H9 (cell line): ENCODE measurements around the gene MED7. TPM values are rescaled to one million over a fixed set of nuclear protein-coding genes. Genes with fewer than 3 reads are reported as not detected.

ENCODE experiments used
- DNase-seq: peaks from one replicate; pipeline ENCODE4 v3.0.0-alpha.2; 2017
- H2AFZ ChIP-seq: one replicate; pipeline ENCODE4 v1.6.1; 2013; ENCODE audit warnings: mild to moderate bottlenecking, low read length, control low read depth, moderate library complexity
- H2AK5ac ChIP-seq: 2 replicates; pipeline ENCODE4 v1.6.1; 2013; ENCODE audit warnings: low read length, control low read depth, mixed read lengths; ENCODE audit not compliant: insufficient read length
- H2BK120ac ChIP-seq: one replicate; pipeline ENCODE4 v1.6.1; 2013; ENCODE audit warnings: low read depth, mild to moderate bottlenecking, low read length, control low read depth, inconsistent platforms; ENCODE audit not compliant: poor library complexity, severe bottlenecking
- H2BK12ac ChIP-seq: 2 replicates; pipeline ENCODE4 v1.6.1; 2013; ENCODE audit warnings: low read length, control low read depth, mixed read lengths, low read depth; ENCODE audit not compliant: insufficient read length
- H2BK15ac ChIP-seq: 2 replicates; pipeline ENCODE4 v1.6.1; 2013; ENCODE audit warnings: low read depth, low read length, control low read depth
- H2BK20ac ChIP-seq: one replicate; pipeline ENCODE4 v1.6.1; 2013; ENCODE audit warnings: low read depth, mild to moderate bottlenecking, low read length, control low read depth, inconsistent platforms; ENCODE audit not compliant: poor library complexity, severe bottlenecking
- H2BK5ac ChIP-seq: 2 replicates; pipeline ENCODE4 v1.6.1; 2013; ENCODE audit warnings: low read length, control low read depth, mixed read lengths; ENCODE audit not compliant: insufficient read length
- H3K14ac ChIP-seq: 2 replicates; pipeline ENCODE4 v1.6.1; 2013; ENCODE audit warnings: low read length, control low read depth; ENCODE audit not compliant: insufficient read depth
- H3K18ac ChIP-seq: 2 replicates; pipeline ENCODE4 v1.6.1; 2013; ENCODE audit warnings: low read depth, mild to moderate bottlenecking, mixed read lengths, low read length, control low read depth; ENCODE audit not compliant: insufficient read length
- H3K23ac ChIP-seq: 2 replicates; pipeline ENCODE4 v1.6.1; 2013; ENCODE audit warnings: low read length, control low read depth, mixed read lengths, low read depth; ENCODE audit not compliant: insufficient read length
- H3K23me2 ChIP-seq: 2 replicates; pipeline ENCODE4 v1.6.1; 2013; ENCODE audit warnings: low read depth, mild to moderate bottlenecking, mixed read lengths, low read length, control low read depth; ENCODE audit not compliant: insufficient read length, poor library complexity, severe bottlenecking
- H3K27ac ChIP-seq: 2 replicates; pipeline ENCODE4 v1.5.1; 2013; ENCODE audit warnings: low read length, control low read depth, mixed read lengths, low read depth; ENCODE audit not compliant: insufficient read length
- H3K27me3 ChIP-seq: 2 replicates; pipeline ENCODE4 v1.6.1; 2013; ENCODE audit warnings: low read length, control low read depth, inconsistent platforms; ENCODE audit not compliant: insufficient read depth
- H3K4ac ChIP-seq: 2 replicates; pipeline ENCODE4 v1.6.1; 2013; ENCODE audit warnings: low read depth, mild to moderate bottlenecking, control low read depth, inconsistent platforms, low read length, moderate library complexity
- H3K4me1 ChIP-seq: 2 replicates; pipeline ENCODE4 v1.6.1; 2013; ENCODE audit warnings: low read length, control low read depth, inconsistent platforms; ENCODE audit not compliant: insufficient read depth
- H3K4me2 ChIP-seq: 2 replicates; pipeline ENCODE4 v1.6.1; 2013; ENCODE audit warnings: low read length, control low read depth, mixed read lengths; ENCODE audit not compliant: insufficient read length, insufficient read depth
- H3K56ac ChIP-seq: 2 replicates; pipeline ENCODE4 v1.6.1; 2013; ENCODE audit warnings: low read depth, mild to moderate bottlenecking, mixed read lengths, low read length, control low read depth; ENCODE audit not compliant: insufficient read length
- H3K79me1 ChIP-seq: 2 replicates; pipeline ENCODE4 v1.6.1; 2013; ENCODE audit warnings: low read depth, mild to moderate bottlenecking, moderate library complexity, low read length, control low read depth, inconsistent platforms; ENCODE audit not compliant: insufficient read depth, poor library complexity, severe bottlenecking
- H3K79me2 ChIP-seq: 2 replicates; pipeline ENCODE4 v1.6.1; 2013; ENCODE audit warnings: low read length, control low read depth, inconsistent platforms; ENCODE audit not compliant: insufficient read depth
- H3K9ac ChIP-seq: 2 replicates; pipeline ENCODE4 v1.6.1; 2013; ENCODE audit warnings: low read length, control low read depth, mixed read lengths; ENCODE audit not compliant: insufficient read length; ENCODE audit errors: extremely low read depth
- H3K9me3 ChIP-seq: one replicate; pipeline ENCODE4 v1.6.1; 2013; ENCODE audit warnings: low read depth, low read length, inconsistent platforms; ENCODE audit not compliant: control insufficient read depth
- H3T11ph ChIP-seq: one replicate; pipeline ENCODE4 v1.6.1; 2013; ENCODE audit warnings: mild to moderate bottlenecking, low read length, control low read depth, inconsistent platforms
- H4K20me1 ChIP-seq: one replicate; pipeline ENCODE4 v1.6.1; 2013; ENCODE audit not compliant: control insufficient read depth, insufficient read length, insufficient read depth
- H4K5ac ChIP-seq: 2 replicates; pipeline ENCODE4 v1.6.1; 2013; ENCODE audit warnings: low read depth, mild to moderate bottlenecking, mixed read lengths, low read length, control low read depth; ENCODE audit not compliant: insufficient read length
- H4K8ac ChIP-seq: replicated peaks from 2 replicates; pipeline ENCODE4 v1.6.1; 2013; ENCODE audit warnings: low read length, control low read depth, mixed read lengths, low read depth; ENCODE audit not compliant: insufficient read length
- H4K91ac ChIP-seq: 2 replicates; pipeline ENCODE4 v1.6.1; 2013; ENCODE audit warnings: low read depth, mild to moderate bottlenecking, moderate library complexity, mixed read lengths, low read length, control low read depth; ENCODE audit not compliant: insufficient read length
- H3K27ac Mint-ChIP-seq, 3 experiments: 2 replicates in 2 of 3; 3 replicates in 1 of 3; pipeline ENCODE4 v1.8.0; 2020 to 2021; ENCODE audit warnings: mixed read lengths in 3 of 3, mild to moderate bottlenecking in 1 of 3, moderate library complexity in 1 of 3
- H3K27me3 Mint-ChIP-seq: 2 replicates; pipeline ENCODE4 v1.8.0; 2021; ENCODE audit warnings: low read depth, mild to moderate bottlenecking, moderate library complexity, mixed read lengths
- H3K36me3 Mint-ChIP-seq, 3 experiments: 2 replicates in 2 of 3; 3 replicates in 1 of 3; pipeline ENCODE4 v1.8.0; 2020 to 2021; ENCODE audit warnings: low read depth in 3 of 3, mixed read lengths in 3 of 3; ENCODE audit not compliant: insufficient read depth in 1 of 3
- H3K4me1 Mint-ChIP-seq, 2 experiments: 2 replicates each; pipeline ENCODE4 v1.8.0; 2020; ENCODE audit warnings: mixed read lengths in 2 of 2
- H3K4me3 Mint-ChIP-seq, 2 experiments: 2 replicates in 1 of 2; 3 replicates in 1 of 2; pipeline ENCODE4 v1.8.0; 2020 to 2021; ENCODE audit warnings: mild to moderate bottlenecking in 2 of 2, mixed read lengths in 2 of 2, moderate library complexity in 1 of 2
- H3K9me3 Mint-ChIP-seq, 2 experiments: 2 replicates in 1 of 2; 3 replicates in 1 of 2; pipeline ENCODE4 v1.8.0; 2020; ENCODE audit warnings: mild to moderate bottlenecking in 2 of 2, mixed read lengths in 2 of 2, moderate library complexity in 1 of 2
- CTCF ChIP-seq: fragments of 200-600 bp; sonication (generic); conservative IDR thresholded peaks from 3 replicates; pipeline ENCODE4 v1.8.0; 2021; ENCODE audit warnings: antibody characterized with exemption, mild to moderate bottlenecking
- WGBS: extraction: QIAGEN DNeasy Blood & Tissue Kit; methylation state at CpG from one replicate; pipeline ENCODE4 v1.1.7; 2013; ENCODE audit warnings: missing lambda C conversion rate, low lambda C conversion rate, mixed read lengths; ENCODE audit not compliant: insufficient read length; ENCODE audit errors: extremely low coverage; 5-methylcytosine and 5-hydroxymethylcytosine counted together
- total RNA-seq: library from RNA; stranded (reverse); gene quantifications from 2 replicates; pipeline ENCODE4 v1.2.1, GENCODE V29; 2021

MED7 gene
- total RNA-seq, 1 experiment from 2014 or later: 10.7 TPM

- peaks cover 0 to 3% (median 0%) of the 10 kb centered on the region in 3 experiments; a peak in 2 of 7 replicates for H3K36me3 Mint-ChIP-seq
- no peak overlapping the region for H3K4me3 Mint-ChIP-seq
- Histone ChIP-seq H2AFZ (no peak overlapping the region), H3K4me1 (no peaks in the 10 kb centered on the region), H3T11ph (no peak overlapping the region), H2BK5ac (no peak overlapping the region), H3K27ac (no peak overlapping the region), H2BK20ac (no peak overlapping the region), H3K56ac (no peak overlapping the region), H3K27me3 (no peaks in the 10 kb centered on the region), H3K9ac (no peak overlapping the region), H4K5ac (no peak overlapping the region), H4K91ac (no peak overlapping the region), H2AK5ac (no peak overlapping the region), H3K18ac (no peak overlapping the region), H4K8ac (no peak overlapping the region), H3K23me2 (no peaks in the 10 kb centered on the region), H2BK15ac (no peak overlapping the region), H3K4ac (no peak overlapping the region), H3K79me2 (no peaks in the 10 kb centered on the region), H2BK12ac (no peak overlapping the region), H3K23ac (no peak overlapping the region), H3K9me3 (no peaks in the 10 kb centered on the region), H2BK120ac (no peak overlapping the region), H3K14ac (no peak overlapping the region), H3K79me1 (no peaks in the 10 kb centered on the region), H4K20me1 (no peaks in the 10 kb centered on the region), H3K4me2 (no peak overlapping the region)
- H3K9me3 Mint-ChIP-seq: peaks cover 1 to 3% of the 10 kb centered on the region in 2 experiments; a peak in 4 of 5 replicates
- peaks cover 16 to 19% of the 10 kb centered on the region in 2 experiments for H3K4me1 Mint-ChIP-seq
- no peak overlapping the region for H3K27ac Mint-ChIP-seq
- no CpG with 5 or more reads among the region's 4 CpGs for WGBS
- no peaks in the 10 kb centered on the region; the same call in none of the 2 replicates for H3K27me3 Mint-ChIP-seq
- TF ChIP-seq CTCF: no peak
- DNase-seq: no peak
These were observed 22.6 kb upstream of the MED7 start for GRCh38 chr5:157165261-157165660.
